ENCODE measurements around the gene TEAD3.

GRCh38 chr6:35429463-35429862 is 67.4 kb downstream of the TEAD3 start:
- TF ChIP-seq POLR2A (IDR thresholded peaks at IDR 0.05) = no peak
- TF ChIP-seq CTCF (IDR thresholded peaks at IDR 0.05) = no peak
